Chondrocyte (in vitro differentiated cells): ENCODE measurements around the gene LUZP2. TPM values are rescaled to one million over a fixed set of nuclear protein-coding genes. Genes with fewer than 3 reads are reported as not detected.

Experiments
- DNase-seq: peaks from one replicate; pipeline ENCODE4 v3.0.0; 2021; ENCODE audit warnings: mixed read lengths, low spot score
- H3K27ac Mint-ChIP-seq: one replicate; pipeline ENCODE4 v1.8.0; 2021; ENCODE audit warnings: mild to moderate bottlenecking, moderate library complexity, mixed read lengths; ENCODE audit not compliant: unreplicated experiment
- H3K27me3 Mint-ChIP-seq: 2 replicates; pipeline ENCODE4 v1.8.0; 2021; ENCODE audit warnings: low read depth, mixed read lengths
- H3K36me3 Mint-ChIP-seq: 2 replicates; pipeline ENCODE4 v1.8.0; 2021; ENCODE audit warnings: low read depth, mixed read lengths
- H3K4me1 Mint-ChIP-seq: 2 replicates; pipeline ENCODE4 v1.8.0; 2021; ENCODE audit warnings: low read depth, mild to moderate bottlenecking, mixed read lengths
- H3K4me3 Mint-ChIP-seq: one replicate; pipeline ENCODE4 v1.8.0; 2021; ENCODE audit warnings: mild to moderate bottlenecking, moderate library complexity, mixed read lengths; ENCODE audit not compliant: unreplicated experiment
- H3K9me3 Mint-ChIP-seq: 2 replicates; pipeline ENCODE4 v1.8.0; 2021; ENCODE audit warnings: low read depth, mixed read lengths
- total RNA-seq: library from RNA; stranded (reverse); gene quantifications from 3 replicates; pipeline ENCODE4 v1.2.1, GENCODE V29; 2021
- TF ChIP-seq, protein P1 (sequence below): fragments of 200-600 bp; sonication (generic); IDR thresholded peaks from 2 replicates; pipeline ENCODE4 v1.5.0; 2021; ENCODE audit warnings: antibody characterized with exemption, mild to moderate bottlenecking, moderate library complexity

LUZP2 gene
- total RNA-seq, 1 donor from 2014 or later, result 13.9 TPM

DNA sequence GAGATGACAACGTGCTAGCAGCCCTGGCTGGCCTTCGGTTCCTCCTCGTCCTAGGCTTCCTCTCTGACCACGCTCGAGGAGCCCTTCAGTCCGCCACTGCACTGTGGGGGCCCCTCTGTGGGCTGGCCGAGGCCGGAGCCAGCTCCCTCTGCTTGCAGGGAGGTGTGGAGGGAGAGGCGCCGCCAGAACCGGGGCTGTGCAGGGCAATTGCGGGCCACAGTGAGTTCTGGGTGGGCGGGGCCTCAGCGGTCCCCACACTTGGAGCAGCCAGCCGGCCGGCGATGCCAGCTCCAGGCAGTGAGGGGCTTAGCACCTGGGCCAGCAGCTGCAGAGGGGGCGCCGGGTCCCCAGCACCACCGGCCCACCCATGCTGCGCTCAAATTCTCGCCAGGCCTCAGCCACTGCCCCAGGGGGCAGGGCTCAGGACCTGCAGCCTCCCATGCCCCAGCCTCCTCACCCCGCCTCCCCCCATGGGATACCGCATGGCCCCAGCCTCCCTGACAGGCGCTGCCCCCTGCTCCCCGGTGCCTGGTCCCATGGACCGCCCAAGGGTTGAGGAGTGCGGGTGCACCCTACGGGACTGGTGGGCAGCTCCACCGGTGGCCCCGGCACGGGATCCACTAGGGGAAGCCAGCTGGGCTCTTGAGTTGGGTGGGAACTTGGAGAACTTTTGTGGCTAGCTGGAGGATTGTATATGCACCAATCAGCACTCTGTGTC lies 399.4 kb downstream of the LUZP2 start:
- TF ChIP-seq, protein P1, sequence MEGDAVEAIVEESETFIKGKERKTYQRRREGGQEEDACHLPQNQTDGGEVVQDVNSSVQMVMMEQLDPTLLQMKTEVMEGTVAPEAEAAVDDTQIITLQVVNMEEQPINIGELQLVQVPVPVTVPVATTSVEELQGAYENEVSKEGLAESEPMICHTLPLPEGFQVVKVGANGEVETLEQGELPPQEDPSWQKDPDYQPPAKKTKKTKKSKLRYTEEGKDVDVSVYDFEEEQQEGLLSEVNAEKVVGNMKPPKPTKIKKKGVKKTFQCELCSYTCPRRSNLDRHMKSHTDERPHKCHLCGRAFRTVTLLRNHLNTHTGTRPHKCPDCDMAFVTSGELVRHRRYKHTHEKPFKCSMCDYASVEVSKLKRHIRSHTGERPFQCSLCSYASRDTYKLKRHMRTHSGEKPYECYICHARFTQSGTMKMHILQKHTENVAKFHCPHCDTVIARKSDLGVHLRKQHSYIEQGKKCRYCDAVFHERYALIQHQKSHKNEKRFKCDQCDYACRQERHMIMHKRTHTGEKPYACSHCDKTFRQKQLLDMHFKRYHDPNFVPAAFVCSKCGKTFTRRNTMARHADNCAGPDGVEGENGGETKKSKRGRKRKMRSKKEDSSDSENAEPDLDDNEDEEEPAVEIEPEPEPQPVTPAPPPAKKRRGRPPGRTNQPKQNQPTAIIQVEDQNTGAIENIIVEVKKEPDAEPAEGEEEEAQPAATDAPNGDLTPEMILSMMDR, result no peak
- Mint-ChIP-seq H3K9me3 (peaks cover 6% of the 10 kb centered on the region), H3K4me3 (no peak overlapping the region)

DNA sequence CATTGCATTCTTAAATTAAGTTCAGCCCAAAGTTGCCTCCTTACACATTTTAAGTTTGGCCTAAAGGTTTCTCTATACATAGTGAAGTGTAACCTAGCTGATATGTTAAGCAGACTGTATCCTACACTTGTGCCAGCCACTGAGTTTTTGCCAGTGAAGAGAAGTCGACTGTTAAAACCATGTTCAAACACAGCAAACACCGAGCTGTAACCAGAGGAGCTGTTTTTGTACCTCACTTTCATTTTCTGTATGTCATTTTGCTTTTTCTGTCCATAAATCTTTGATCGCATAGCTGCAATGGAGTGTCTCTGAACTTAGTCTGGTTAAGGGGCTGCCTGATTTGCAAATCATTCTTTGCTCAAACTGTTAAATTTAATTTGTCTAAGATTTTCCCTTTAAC lies 403.7 kb downstream of the LUZP2 start:
- Mint-ChIP-seq H3K27me3 (no peaks in the 10 kb centered on the region), H3K4me1 (no peaks in the 10 kb centered on the region), H3K27ac (no peak overlapping the region), H3K4me3 (no peak overlapping the region), H3K36me3 (no peaks in the 10 kb centered on the region), H3K9me3 (peaks cover under 1% of the 10 kb centered on the region)
- DNase-seq, result no peak
- TF ChIP-seq, protein P1, result no peak

More for the DNA sequence above, 399.4 kb downstream of the LUZP2 start:
- Mint-ChIP-seq H3K27me3 (no peaks in the 10 kb centered on the region), H3K27ac (no peak overlapping the region), H3K4me1 (no peaks in the 10 kb centered on the region), H3K36me3 (no peaks in the 10 kb centered on the region)
- DNase-seq, result peak; percentile 88

DNA sequence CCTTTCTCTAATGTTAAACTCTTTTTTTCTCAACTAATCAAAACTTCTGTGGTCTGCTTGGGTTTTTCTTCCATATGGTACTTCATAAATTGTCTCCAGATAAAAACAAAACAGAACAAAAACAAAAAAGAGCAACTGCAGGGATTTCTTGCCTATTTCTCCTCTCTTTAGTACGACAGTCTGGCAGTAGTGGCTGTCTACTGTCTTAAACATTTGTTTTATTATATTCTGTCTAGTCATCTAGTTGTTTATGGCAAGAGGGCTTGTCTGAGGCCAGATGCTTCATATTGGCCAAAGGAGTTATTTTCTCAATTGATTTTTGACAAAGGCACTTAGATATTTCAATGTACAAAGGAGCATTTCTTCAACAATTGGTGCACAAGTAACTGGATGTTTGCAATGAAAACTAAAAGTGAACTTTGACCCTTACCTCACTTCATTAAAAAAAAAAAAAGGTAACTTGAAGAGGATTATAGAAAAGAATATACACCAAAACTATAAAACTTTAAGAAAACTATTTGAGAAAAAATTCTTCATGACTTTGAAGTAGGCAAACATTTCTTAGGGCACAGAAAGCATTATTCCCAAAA lies 404.2 kb downstream of the LUZP2 start:
- Mint-ChIP-seq H3K4me3 (no peak overlapping the region), H3K27ac (no peak overlapping the region), H3K4me1 (no peaks in the 10 kb centered on the region), H3K27me3 (no peaks in the 10 kb centered on the region), H3K9me3 (no peaks in the 10 kb centered on the region), H3K36me3 (no peaks in the 10 kb centered on the region)
- DNase-seq, result no peak
- TF ChIP-seq, protein P1, result no peak

DNA sequence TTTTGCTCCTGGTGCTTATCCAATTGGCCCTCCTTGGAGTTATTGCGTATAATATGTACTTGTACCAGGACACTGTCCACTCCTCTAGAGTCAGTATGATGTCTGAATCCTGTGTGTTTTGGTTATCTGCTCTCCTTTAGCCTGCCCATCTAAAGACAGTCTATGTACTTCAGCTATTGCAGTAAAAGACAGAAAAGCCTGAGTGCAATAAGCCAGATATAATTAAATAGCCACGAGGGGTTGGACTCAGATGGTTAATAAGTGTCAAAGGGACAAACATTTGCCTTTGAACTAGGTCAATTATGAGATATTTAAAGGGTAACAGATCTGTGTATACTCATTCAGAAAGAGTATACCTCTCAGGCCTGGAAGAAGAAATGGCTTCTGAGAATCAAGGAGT lies 406.7 kb downstream of the LUZP2 start:
- no peaks in the 10 kb centered on the region for H3K36me3 Mint-ChIP-seq
- no peaks in the 10 kb centered on the region for H3K4me1 Mint-ChIP-seq
- H3K27me3 Mint-ChIP-seq, result no peaks in the 10 kb centered on the region
- H3K4me3 Mint-ChIP-seq, result no peak overlapping the region
- H3K27ac Mint-ChIP-seq, result no peak overlapping the region
- no peaks in the 10 kb centered on the region for H3K9me3 Mint-ChIP-seq
- TF ChIP-seq, protein P1, result no peak
- DNase-seq, result no peak

DNA sequence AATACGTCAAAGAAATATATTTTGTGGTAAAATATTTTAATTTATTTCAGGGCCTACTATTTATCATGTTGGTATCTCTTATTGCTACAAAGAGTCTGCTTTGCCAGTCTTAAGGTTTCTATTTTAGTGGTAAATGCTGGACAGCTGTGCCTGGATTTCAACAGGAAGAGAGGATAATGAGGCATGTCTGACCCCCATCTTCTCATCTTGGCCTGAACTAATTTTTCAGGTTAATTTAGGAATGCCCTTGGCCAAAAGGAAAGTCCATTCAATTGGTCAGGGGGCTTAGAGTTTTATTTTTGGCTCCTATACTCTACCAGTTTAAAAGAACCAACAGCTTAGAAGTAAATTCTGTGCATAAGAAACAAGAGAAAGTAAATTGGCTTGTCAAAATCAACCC lies 428.2 kb downstream of the LUZP2 start:
- no peaks in the 10 kb centered on the region for H3K36me3 Mint-ChIP-seq
- DNase-seq, result no peak
- no peaks in the 10 kb centered on the region for H3K27me3 Mint-ChIP-seq
- H3K4me1 Mint-ChIP-seq, result no peaks in the 10 kb centered on the region
- no peak overlapping the region for H3K27ac Mint-ChIP-seq
- no peak overlapping the region for H3K4me3 Mint-ChIP-seq
- peaks cover 22% of the 10 kb centered on the region for H3K9me3 Mint-ChIP-seq
- TF ChIP-seq, protein P1, result no peak
